Activated effector memory CD4-positive, alpha-beta T cell treated with anti-CD3 and anti-CD28 coated beads, Interleukin-2, amount 50 U/mL, for 16 hours (primary cell): ENCODE data around the gene PXMP2.
"Not testable (repeated sequence)": the region's sequence is repeated elsewhere in the genome, so short reads cannot be mapped to it uniquely, and the experiment has no call there.

Experiments used
- DNase-seq: peaks from one replicate; pipeline ENCODE4 v3.0.0-alpha.2; 2020

The PXMP2 gene

DNA sequence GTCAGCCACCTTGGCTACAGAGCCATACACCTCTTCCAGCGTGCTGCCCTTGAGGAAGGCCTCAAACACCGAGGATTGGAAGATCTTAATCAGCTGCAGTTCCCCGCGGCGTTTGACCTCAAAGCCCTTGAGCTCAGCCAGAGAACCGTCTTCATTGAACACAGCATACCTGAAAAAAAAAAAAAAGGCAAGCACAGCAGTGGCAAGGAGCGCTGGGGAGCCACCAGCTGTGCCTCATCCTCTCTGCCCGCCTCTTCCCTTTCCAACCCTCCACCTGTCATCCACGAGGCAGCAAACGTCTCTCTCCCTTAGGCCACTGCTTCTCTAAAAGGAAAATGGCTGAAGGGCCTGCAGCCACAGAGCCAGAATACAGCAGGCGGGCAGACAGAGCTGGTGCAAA is 26.4 kb upstream of the PXMP2 start:
- no peak for DNase-seq

DNA sequence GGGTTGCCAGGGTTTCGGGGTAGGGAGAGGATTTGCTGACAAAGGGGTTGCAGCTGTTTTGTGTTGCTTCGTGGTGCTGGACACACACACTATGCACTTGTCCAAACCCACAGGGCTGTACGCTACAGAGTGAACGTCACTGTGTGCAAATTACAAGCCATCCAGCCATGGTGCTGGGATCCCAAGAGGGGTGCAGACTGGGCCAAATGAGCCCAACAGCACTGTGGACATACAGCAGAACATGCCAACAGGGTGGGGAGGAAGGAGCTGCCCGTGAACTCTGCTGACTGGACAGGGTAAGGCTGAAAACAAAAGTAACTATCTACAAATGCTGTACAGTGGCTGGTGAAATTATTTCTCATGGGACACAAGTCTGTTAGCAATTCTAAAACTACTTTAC is 25.4 kb upstream of the PXMP2 start:
- no peak for DNase-seq

DNA sequence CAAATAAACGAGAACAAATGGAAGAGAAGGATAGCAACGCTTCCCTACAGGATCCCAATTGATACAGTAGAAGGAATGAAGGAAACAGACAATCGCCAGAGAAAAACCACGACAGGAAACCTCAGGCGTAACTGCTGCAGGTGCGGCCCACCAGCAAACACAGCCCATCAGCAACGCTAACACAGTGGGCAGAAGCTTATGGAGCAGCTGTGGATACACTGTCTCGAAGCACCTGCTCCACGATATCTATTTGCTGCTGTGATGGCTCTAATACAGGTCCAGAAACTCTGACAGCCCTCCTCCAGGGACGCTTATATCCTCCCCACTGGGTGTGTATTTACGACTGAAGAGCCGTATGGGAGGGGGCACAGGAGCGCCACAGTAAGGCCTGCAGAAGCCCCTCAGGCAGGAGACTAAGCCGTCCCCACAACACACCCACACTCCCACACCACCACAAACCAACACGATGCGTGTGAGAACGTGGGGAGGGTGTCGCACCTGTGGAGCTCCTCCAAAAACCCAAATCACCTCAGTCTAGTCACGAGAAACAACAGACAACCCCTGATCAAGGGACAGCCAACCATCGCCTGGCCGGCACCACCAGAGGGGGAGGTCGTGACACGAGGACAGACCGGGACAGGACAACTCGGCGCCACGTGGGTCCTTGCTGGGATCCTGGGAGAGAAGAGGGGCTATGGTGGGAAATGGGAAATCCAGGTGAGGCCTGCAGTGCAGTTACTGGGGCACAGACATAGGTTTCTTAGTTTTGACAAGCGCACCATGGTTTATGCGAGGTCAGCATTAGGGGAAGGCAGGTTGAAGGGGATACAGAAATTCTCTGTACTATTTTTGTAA is 24.3 kb upstream of the PXMP2 start:
- peak; percentile 33 for DNase-seq

DNA sequence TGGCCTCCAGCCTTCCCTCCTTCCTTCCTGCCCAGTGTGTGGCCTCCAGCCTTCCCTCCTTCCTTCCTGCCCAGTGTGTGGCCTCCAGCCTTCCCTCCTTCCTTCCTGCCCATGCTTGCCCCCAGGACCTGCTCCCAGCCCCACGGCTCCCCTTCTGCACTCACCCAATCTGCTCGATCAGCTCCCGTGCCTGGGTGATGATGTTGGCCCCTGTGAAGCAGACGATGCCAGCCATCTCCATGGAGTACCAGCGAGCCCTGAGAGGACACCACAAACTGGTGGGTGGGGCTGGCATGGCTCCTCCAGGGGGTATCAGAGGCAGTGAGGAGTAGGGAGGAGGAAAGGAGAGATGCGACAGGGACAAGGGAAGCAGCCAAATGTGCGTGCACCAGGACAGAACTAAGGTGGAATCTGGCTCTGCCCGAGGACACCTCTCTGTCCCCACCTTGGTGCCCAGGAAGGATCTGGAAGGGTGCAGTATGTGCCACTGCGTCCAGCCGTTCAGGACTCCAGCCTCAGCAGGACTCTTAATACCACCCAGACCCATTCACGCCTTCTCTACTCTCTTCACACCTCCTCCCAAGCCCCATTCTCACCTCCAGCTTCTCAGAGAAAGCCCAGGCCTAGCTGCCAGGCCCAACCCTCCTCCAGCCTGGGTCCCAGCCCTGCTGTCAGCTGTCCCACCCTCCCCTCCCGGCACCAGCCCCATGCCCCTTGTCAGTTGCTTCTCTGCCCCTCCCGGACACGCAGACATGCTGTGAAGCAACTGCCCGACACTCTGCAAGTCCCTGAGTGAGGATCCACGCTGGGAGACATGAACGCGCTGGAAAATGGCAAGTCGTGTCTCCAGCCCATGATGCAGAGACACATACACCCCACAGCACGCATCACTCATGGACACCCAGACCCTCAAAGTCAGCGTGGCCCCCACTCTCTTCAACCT is 22.9 kb upstream of the PXMP2 start:
- peak; percentile 57 for DNase-seq

DNA sequence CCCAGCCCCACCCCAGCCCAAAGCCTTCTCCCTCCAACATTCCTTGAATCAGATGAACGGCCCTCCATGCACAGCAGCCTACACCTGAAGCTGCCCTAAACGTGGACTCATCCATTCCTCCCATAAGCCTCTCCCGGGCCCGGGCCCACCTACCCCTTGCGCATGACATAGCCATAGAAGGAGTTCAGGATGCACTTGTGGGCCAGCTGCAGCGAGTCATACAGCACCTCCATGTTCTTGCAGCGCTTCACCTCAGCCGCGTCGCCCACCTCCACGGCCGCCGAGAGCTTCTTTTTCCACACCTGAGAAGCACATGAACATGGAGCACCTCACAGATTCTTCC is 22.3 kb upstream of the PXMP2 start:
- DNase-seq: peak; percentile 56

DNA sequence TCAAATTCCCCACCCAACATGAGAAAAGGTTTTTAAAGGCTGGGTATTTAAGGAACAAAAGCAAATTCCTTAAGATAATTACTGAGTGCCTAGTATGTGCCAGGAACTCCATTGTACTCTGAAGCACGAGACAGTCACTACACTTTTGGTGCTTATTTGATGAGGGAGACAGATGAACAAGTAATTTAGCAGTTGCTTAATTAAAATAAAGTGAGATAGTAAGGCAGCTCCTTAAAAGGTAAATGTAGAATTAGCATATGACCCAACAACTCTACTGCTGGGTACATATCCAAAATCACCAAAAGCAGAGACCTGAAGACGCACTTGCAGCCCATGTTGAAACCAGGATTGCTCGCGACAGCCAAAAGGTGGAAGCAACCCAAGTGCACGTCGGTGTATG is 21.6 kb upstream of the PXMP2 start:
- DNase-seq: peak; percentile 14

DNA sequence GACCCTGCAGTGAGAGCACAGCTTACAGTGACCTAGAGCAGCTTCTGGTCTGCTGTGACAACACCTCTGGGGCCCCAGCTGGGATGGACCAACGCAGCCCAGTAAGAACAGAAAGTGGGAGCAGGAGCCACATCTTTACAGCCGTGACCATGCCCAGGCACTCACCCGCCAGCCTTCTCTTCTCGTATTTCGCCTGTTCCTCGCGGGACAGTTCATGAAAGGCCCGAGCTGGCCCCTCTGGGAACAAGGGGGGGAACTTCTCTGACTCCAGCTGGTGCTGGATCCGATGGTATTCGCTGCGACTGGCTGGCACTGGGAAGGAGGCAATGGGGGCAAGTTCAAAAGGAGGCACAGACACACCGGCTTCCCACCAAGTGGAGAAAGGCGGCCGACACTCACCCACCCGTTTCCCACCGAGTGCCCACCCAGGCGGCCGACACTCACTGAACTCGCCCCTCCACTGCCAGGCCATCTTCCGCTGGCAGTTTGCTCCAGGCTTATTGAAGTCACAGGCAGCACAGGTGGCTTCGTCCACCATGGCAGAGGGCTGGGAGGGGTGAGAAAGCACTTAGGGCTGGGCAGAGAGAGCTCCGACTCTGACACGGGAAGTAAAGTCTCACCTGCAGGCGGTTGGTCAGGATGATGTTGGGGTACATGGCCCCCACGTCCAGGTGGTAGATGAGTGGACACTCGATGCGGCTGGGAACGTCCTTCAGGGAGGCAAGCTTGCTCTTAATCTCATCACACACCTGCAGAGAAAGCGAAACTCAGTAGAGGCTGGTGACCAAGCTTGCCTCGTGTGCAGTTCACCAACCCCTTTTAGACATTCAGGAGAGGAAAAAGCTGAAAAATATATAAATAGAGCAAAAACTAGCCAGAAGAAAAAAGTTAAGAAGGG is 18.9 kb upstream of the PXMP2 start:
- DNase-seq: no peak

DNA sequence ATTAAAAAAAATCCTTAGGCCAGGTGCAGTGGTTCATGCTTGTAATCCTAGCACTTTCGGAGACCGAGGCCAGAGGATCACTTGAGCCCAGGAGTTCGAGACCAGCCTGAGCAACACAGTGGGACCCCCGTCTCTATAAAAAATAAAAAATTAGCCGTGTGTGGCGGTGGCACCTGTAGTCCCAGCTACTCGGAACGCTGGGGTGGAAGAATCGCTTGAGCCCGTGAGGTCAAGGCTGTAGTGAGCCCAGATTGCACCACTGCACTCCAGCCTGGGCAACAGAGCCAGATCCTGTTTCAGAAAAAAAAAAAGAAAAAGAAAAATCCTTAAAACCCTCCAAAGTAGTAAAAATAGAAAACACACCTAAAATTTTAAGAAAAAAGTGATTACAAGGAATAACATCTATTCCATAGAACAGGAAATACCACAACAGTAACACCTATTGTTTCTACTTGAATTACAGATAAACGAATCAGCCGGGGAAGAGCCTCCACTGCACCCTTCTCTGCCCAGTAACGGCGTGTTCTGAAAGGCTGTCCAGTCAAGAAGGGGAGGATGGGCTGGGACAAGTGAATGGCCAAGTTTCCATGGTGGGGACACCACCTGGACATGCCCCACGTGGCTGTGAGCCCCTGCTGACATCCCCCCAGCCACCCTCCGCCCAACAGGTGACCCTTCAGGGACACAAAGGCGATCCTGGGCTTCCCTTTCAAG is 18.1 kb upstream of the PXMP2 start:
- no peak for DNase-seq

DNA sequence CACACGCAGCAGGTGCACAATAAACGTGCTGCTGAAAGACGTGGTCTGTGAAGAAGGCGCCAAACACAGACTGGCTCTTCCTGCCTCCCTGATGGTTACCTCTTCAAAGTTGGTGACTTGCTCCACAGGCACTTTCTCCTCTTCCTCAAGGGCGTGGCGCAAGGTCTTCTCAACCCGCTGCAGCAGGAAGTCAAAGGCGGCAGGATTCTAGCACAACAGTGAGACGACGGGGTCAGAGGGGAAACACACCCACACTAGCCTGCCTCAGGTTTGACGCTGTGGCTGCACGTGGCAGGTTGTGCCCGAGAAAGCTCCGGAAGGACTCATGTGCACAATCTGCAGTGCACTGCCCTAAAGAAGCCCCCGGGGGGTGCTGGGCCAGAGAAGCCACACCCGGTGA is 15.3 kb upstream of the PXMP2 start:
- DNase-seq: no peak

DNA sequence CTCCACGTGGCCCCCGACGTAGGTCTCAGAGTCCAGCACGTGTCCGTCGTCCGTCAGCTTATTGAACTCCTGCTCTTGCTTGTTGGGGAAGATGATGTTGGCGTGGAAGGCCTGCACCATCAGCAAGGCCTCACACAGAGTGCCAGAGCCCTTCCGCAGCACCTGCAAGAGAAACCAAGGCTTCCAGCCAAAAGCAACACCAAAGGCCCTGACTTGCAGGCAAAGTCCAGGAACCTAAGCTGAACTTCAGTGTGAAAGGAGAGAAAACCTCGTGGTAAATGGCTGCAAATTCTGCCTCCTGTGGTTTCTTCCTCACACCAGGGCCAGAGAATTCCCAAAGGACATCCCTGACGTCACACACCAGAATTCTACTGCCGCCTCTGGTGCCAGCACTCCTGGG is 14.7 kb upstream of the PXMP2 start:
- DNase-seq: no peak

DNA sequence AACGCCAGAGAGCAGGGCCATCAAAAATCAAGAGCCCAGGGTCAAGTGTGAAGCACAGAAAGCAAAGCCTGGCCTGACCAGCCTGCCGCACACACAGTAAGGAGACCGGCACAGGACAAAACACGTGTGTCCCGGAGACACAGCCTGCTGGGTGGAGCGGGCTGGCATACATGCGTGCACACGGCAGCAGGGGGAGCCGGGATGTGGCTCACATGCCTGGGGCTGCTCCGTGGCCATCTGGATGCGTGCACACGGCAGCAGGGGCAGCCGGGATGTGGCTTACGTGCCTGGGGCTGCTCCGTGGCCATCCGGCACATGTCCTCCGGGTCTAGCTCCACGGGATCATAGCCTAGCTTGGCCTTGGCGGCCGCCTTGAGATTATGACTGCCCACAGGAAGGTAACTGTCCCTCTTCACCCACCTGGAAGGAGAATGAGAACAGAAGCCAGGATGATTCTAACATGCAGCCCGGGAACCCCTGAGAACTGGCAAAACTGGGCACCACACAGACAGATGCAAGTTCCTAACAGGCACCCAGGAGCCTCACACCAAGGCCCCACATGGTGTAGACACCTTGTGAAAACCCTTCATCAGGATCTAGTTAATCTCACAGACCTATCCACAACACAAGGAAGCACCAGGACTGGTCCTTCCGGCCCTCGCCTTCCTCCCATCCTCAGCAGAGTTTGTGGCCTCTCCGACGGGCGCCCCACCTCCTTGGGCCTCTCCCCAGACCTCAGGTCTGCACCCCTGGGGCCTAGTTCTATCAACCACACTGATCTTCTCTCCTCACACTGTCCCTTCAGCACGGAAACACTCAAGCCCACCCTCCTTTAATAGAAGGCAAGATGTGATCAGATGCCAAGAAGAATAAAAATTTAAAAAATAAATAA is 13.9 kb upstream of the PXMP2 start:
- DNase-seq: no peak

DNA sequence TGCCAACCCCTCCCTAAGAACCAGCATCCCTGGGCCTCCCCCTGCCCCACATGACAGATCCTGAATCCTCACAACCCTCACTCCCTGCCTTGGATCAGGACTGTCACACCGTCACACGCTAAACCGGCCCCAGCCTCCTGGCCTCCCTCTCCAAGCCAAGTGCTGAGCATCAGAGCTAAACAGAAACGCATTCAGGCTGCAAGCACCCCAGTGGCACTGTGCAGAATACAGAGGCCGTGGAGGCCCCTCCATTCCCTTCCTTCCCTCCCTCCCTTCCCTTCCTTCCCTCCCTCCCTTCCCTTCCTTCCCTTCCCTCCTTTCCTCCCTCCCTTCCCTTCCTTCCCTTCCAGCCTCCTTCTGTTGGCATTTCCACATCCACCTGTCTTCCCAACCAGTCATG is 12.8 kb upstream of the PXMP2 start:
- DNase-seq: no peak

DNA sequence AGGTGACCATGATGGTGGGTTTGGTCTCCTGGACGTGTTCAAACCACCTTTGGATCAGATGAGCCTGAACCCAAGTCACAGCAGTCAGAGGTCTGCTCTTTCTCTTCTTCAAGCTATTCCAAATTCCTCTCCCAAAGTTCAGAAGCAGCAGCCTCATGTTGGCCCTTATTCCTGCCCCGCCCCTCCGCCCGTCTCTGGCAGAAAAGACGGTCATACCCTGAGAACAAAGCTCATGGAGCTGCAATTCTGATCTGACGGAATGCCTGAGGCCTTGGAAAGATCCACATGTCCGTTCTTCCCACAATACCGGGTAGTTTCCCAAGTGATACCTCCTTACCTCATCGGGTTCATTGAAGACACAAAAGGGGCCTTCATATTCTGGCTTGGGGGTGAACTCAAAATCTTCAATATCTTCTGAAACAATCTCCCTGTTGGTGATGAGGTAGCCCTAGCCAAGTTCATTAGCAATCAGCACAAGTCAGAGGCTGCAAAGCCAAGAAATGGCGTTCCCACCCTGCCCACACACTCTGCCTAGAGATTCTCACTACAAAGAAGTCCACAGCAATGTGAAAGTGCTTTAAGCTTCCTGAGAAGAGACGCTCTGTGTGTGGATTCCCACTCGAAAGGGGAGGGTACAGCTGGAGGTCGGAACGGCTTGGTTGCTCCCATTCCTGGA is 11.5 kb upstream of the PXMP2 start:
- DNase-seq: no peak

DNA sequence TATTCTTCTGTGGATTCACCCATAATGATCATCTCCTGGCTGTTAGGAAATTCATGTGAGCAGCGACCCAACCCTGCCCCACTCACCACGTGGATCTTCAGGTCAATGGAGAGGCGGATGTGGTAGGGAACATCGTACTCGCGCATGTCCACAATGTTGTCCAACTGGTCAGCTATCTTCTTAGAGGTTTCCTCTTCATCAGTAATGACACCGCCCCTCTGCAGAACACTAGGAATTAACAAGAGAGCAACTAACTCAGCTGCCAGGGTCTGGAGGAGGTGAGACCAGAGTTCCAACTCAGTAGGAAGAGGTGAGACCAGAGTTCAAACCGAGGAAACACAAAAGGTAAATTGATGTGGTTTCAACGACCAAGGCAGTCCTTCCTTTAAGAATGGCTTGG is 9.9 kb upstream of the PXMP2 start:
- no peak for DNase-seq

DNA sequence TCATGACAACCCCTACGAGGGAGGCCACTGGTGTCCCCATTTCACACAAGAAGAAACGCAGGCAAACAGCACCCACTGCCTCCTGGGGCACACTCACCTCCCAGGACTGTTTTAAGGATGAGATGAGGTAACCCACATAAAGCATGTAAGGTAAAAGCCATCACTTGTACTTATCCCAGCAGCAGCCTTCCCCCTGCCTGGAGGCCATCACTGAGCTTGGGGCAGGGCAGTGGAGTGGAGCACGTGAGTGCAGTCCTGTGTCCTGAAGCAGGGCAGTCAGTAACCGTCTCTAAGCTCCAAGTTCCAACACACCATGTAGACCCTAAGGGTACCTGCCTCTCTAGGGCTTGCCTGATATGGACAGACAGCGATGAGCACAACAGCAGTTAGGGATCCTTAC is 2.0 kb upstream of the PXMP2 start:
- no peak for DNase-seq

DNA sequence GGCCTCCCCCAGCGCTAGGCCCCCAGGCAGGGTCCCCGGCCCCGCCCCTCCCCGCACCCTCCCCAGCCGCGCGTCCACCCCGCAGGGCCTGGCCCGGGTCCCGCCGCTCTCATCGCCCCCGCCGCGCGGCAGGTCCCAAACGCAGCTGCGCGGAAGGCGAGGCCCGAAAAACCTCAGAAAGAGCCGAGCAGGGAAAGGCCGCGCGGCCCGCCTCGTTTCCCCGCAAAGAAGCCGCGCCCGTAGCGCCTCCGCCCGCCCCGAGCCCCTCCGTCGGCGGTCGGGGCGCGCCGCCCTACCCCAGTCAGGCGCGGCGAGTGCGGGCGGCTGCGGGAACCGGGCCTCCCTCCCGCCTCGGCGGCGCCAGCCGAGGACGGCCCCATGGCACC is 569 bp upstream of the PXMP2 start:
- no peak for DNase-seq

DNA sequence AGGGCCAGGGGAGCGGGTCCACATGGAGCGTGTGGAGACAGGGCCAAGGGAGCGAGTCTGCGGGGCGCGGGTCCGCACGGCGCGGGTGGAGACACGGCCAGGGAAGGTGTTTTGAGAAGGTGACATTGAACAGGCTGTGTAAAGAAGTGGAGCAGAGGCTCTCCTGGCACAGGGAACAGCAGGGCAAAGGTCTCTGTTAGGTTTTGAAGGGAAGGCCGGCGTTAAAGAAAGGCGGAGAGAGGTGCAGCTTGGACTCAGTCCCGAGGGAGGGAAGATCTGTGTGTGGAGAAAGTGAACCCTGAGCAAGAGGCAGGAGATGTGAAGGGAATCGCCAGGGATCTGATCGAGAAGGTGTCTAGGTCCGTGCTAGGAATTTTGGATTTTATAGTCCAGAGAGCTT is 1.8 kb downstream of the PXMP2 start:
- DNase-seq: no peak

DNA sequence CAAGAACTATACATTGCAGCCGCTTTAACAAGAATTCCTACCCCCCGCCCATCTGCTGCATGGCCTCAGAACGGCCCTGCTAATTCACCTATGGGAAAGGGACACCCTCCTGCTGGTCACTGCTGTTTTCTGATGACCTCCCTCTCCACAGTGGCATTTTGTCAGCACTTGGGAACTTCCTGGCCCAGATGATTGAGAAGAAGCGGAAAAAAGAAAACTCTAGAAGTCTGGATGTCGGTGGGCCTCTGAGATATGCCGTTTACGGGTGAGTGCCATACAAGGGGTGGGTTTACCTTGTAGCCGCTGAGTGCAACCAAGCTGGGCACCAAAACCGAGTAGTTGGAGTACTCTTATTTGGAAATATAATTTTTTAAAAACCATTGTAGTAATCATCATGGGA is 2.7 kb downstream of the PXMP2 start:
- DNase-seq: no peak

DNA sequence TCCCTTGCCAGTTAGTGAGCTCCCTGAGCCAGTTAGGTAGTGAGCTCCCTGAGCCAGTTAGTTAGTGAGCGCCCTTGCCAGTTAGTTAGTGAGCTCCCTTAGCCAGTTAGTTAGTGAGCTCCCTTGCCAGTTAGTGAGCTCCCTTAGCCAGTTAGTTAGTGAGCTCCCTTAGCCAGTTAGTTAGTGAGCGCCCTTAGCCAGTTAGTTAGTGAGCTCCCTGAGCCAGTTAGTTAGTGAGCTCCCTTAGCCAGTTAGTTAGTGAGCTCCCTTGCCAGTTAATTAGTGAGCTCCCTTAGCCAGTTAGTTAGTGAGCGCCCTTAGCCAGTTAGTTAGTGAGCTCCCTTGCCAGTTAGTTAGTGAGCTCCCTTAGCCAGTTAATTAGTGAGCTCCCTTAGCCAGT is 4.6 kb downstream of the PXMP2 start:
- not testable (repeated sequence) for DNase-seq

DNA sequence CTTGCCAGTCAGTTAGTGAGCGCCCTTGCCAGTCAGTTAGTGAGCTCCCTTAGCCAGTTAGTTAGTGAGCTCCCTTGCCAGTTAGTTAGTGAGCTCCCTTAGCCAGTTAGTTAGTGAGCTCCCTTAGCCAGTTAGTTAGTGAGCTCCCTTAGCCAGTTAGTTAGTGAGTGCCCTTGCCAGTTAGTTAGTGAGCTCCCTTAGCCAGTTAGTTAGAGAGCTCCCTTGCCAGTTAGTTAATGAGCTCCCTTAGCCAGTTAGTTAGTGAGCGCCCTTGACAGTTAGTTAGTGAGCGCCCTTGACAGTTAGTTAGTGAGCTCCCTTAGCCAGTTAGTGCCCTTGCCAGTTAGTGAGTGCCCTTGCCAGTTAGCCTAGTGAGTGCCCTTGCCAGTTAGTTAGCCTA is 7.5 kb downstream of the PXMP2 start:
- not testable (repeated sequence) for DNase-seq

DNA sequence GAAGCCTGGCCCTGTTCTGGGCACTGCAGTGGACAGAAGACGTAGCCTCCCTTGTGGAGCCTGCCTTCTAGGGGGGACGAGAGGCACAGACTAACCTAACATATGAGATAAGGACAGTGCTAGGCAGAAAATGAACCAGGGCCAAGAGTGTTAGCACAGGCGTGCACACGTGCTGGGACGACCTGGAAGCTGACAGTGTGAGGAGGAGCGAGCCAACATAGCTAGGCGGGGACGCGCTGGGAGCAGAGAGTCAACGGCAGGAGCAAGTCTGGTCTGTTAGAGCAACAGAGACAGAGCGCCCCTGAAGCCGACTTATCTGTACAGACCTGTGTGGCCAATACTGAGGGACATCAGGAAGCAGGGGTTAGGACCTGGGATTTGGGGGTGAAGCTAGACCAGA is 8.0 kb downstream of the PXMP2 start:
- DNase-seq: no peak
